Neural progenitor cell (in vitro differentiated cells): ENCODE data around the gene KITLG.

Source experiments
- CTCF ChIP-seq: fragments of 200-600 bp; sonication (generic); IDR thresholded peaks from 2 replicates; pipeline ENCODE4 v1.5.1; 2017; ENCODE audit warnings: antibody characterized with exemption, mild to moderate bottlenecking
- EZH2 ChIP-seq: fragments of 200-600 bp; sonication (generic); IDR thresholded peaks from 2 replicates; pipeline ENCODE4 v1.6.1; 2017; ENCODE audit warnings: antibody characterized with exemption, mild to moderate bottlenecking, moderate library complexity
- EZH2phosphoT487 ChIP-seq: fragments of 200-600 bp; sonication (generic); IDR thresholded peaks from 2 replicates; pipeline ENCODE4 v1.6.1; 2017; ENCODE audit warnings: antibody characterized with exemption

GRCh38 chr12:88546226-88546625 is 34.0 kb downstream of the KITLG start:
- TF ChIP-seq CTCF (no peak), EZH2 (no peak), EZH2phosphoT487 (no peak)
